Activated CD4-positive, alpha-beta T cell treated with anti-CD3 and anti-CD28 coated beads, Interleukin-2, Interleukin-4, amounts not matched to agents 100 ng/mL and 50 ng/mL, durations not matched to agents 16 hours and 8 hours (primary cell): Measurements from ENCODE around the gene ZNF483.
"Not testable (repeated sequence)": the region's sequence is repeated elsewhere in the genome, so short reads cannot be mapped to it uniquely, and the experiment has no call there.

ENCODE experiments used
- DNase-seq: peaks from one replicate; pipeline ENCODE4 v3.0.0-alpha.2; 2020; ENCODE audit warnings: low spot score

The ZNF483 gene

GRCh38 chr9:111610845-111611244, 85.9 kb downstream of the ZNF483 start:
- no peak for DNase-seq

- no peak for DNase-seq
These were observed 88.6 kb downstream of the ZNF483 start for GRCh38 chr9:111613436-111614040.

GRCh38 chr9:111615928-111616327, 90.9 kb downstream of the ZNF483 start:
- DNase-seq: no peak

- not testable (repeated sequence) for DNase-seq
These were observed 92.4 kb downstream of the ZNF483 start for GRCh38 chr9:111617349-111617748.

GRCh38 chr9:111621895-111622480, 97.0 kb downstream of the ZNF483 start:
- DNase-seq: peak; percentile 28

- DNase-seq: no peak
These were observed 97.6 kb downstream of the ZNF483 start for GRCh38 chr9:111622626-111623025.
